Suprapubic skin (tissue), 4 donors: ENCODE results near the gene CDC42BPA.

Experiments
- CTCF ChIP-seq, 2 donors: fragments of 200-600 bp in 1 of 2; fragments of 450-650 bp in 1 of 2; sonication (generic) in 1 of 2; IDR thresholded peaks; one replicate each; pipeline ENCODE4 v1.5.1; 2016 to 2019; ENCODE audit warnings: antibody characterized with exemption in 2 of 2, mild to moderate bottlenecking in 1 of 2, moderate library complexity in 1 of 2
- POLR2A ChIP-seq, 2 donors: fragments of 450-650 bp; IDR thresholded peaks; one replicate each; pipeline ENCODE4 v1.6.1; 2017; ENCODE audit warnings: antibody characterized with exemption in 2 of 2, mild to moderate bottlenecking in 2 of 2, moderate library complexity in 2 of 2
- POLR2AphosphoS5 ChIP-seq, 3 donors: sonication (generic); formaldehyde crosslinking; IDR thresholded peaks; one replicate each; pipeline ENCODE4 v1.6.1; 2017; ENCODE audit warnings: antibody characterized with exemption in 3 of 3

DNA sequence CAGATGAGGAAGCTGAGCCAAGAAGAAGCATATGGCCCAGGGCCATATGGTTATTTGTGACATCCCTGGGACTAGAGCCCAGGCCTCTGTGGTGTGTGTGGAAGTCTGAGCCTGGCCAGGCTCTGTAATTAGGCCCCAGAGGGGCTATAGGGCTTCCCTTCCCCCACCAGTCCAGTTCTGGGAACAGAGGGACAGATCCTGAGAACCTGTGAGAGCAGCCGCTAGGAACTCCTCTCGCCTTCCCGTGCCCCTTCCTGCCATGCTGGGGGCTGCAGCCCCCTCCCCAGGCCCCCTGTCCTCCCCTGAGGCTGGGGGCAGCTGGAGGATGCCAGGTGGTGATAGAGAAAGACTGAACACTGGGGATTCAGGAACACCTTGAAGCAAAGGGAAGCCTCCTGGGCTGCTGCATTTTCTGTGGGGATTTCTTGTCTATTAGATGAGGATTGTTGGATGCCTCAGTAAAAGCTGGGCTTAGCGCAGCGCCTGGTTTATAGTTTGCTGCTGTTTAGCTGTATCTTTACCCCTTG, 344.9 kb downstream of the CDC42BPA start:
- TF ChIP-seq POLR2AphosphoS5 (IDR thresholded peaks at IDR 0.05) (no peak), CTCF (IDR thresholded peaks at IDR 0.05) (no peak), POLR2A (IDR thresholded peaks at IDR 0.05) (no peak)
